Aorta (tissue), 5 donors: Measurements from ENCODE around the gene LAMTOR2. TPM values are rescaled to one million over a fixed set of nuclear protein-coding genes. Genes with fewer than 3 reads are reported as not detected.
A peak's percentile ranks its signal among the peaks of the same experiment; 100 is the strongest.

ENCODE experiments used
- ATAC-seq: fragments of 200-7000 bp; cut with Tn5 transposase; one replicate; pipeline ENCODE4 v1.9.1; 2022; ENCODE audit warnings: moderate library complexity; ENCODE audit not compliant: low FRiP score
- DNase-seq, 2 donors: peaks; one replicate each; pipeline ENCODE4 v3.0.0-alpha.2; 2020
- H3K27ac ChIP-seq, 2 donors: one replicate each; pipeline ENCODE4 v1.5.1; 2013; ENCODE audit warnings: low read length in 2 of 2, mild to moderate bottlenecking in 2 of 2, moderate library complexity in 2 of 2, control low read depth in 1 of 2, inconsistent platforms in 1 of 2, low read depth in 1 of 2
- H3K27me3 ChIP-seq, 2 donors: one replicate each; pipeline ENCODE4 v1.6.1; 2013; ENCODE audit warnings: control low read depth in 1 of 2, low read length in 1 of 2, mild to moderate bottlenecking in 1 of 2, moderate library complexity in 1 of 2; ENCODE audit not compliant: insufficient read depth in 2 of 2, control insufficient read depth in 1 of 2
- H3K36me3 ChIP-seq, 2 donors: one replicate each; pipeline ENCODE4 v1.6.1; 2013; ENCODE audit warnings: control low read depth in 1 of 2, low read length in 1 of 2, mild to moderate bottlenecking in 1 of 2; ENCODE audit not compliant: insufficient read depth in 2 of 2, control insufficient read depth in 1 of 2
- H3K4me1 ChIP-seq, 2 donors: one replicate each; pipeline ENCODE4 v1.6.1; 2013; ENCODE audit warnings: low read length in 2 of 2, control low read depth in 1 of 2, mild to moderate bottlenecking in 1 of 2, moderate library complexity in 1 of 2; ENCODE audit not compliant: insufficient read depth in 2 of 2, control insufficient read depth in 1 of 2
- H3K4me3 ChIP-seq, 2 donors: one replicate each; pipeline ENCODE4 v1.5.1; 2013; ENCODE audit warnings: low read length in 2 of 2, control low read depth in 1 of 2, mild to moderate bottlenecking in 1 of 2
- H3K9me3 ChIP-seq: one replicate; pipeline ENCODE4 v1.6.1; 2013; ENCODE audit warnings: mild to moderate bottlenecking, low read length; ENCODE audit not compliant: control insufficient read depth
- WGBS, 2 donors: extraction: QIAGEN DNeasy Blood & Tissue Kit; methylation state at CpG; one replicate each; pipeline ENCODE4 v1.1.7; 2013; 5-methylcytosine and 5-hydroxymethylcytosine counted together
- intact Hi-C, 2 donors: fragments of 100-400 bp; cut with DNase I; formaldehyde crosslinking; loops; one replicate each; pipeline versions ENCODE4 v1.14.2 to v1.15.0; 2022
- polyA plus RNA-seq, 2 donors: library from polyadenylated mRNA; stranded (reverse); fragments of 200-250 nt; gene quantifications; one replicate each; pipeline ENCODE4 v1.2.3, GENCODE V29; 2013
- total RNA-seq, 2 donors: library from RNA; stranded (reverse); fragmentation: NEBNext Ultra II Directional; extraction: Animal tissue kit (Norgen Biotek cat#: 25700); gene quantifications; one replicate each; pipeline ENCODE4 v1.2.1, GENCODE V29; 2021
- donor health status: healthy with polysubstance abuse.
- donor health status: Bipolar disorder and iron deficiency.
- donor health status: DM: no; HTN: no; CAD: no.
- donor health status: DM: no; HTN: no; CAD: no.
- donor health status: DM: yes; HTN: yes; CAD: no.

LAMTOR2 gene
- total and polyA plus RNA-seq, 4 donors: 31.6 to 129 (median 59.7) TPM

DNA sequence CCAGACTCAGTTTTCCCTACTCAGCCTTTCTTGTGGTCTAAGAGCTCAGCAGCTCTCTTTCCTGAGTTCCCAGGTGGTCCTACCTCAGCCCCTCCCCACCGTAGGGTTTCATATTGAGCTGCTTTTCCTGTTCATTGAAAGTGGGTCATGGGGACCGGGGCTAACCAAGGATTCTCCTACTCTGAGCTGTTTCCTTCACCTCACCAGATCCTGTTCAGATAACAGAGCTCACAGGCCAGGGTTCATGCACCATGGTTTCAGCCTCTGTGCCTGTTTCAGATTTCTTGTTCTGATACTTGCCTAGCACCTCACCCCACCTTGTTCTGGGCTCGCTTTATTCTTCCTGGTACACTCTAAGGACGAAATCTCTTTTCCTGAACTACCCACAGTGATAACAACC, 9.5 kb upstream of the LAMTOR2 start:
- DNase-seq (no peak), ATAC-seq (no peak)
- 93 to 94% methylated on average over 4 of the region's 4 CpGs for WGBS, 2 donors
- Histone ChIP-seq H3K27me3 (no peaks in the 10 kb centered on the region), H3K9me3 (no peaks in the 10 kb centered on the region), H3K36me3 (peaks cover 0 to 4% of the 10 kb centered on the region in 2 donors), H3K4me1 (no peaks in the 10 kb centered on the region), H3K27ac (no peak overlapping the region), H3K4me3 (no peak overlapping the region)
- intact Hi-C loops: no loop called here

- 68 to 69% methylated on average over 3 of the region's 3 CpGs for WGBS, 2 donors
- intact Hi-C loops: no loop called here
- H3K36me3 ChIP-seq: no peaks in the 10 kb centered on the region
- H3K4me3 ChIP-seq: no peak overlapping the region
- no peaks in the 10 kb centered on the region for H3K4me1 ChIP-seq
- no peak for ATAC-seq
- no peaks in the 10 kb centered on the region for H3K9me3 ChIP-seq
- H3K27me3 ChIP-seq: no peaks in the 10 kb centered on the region
- no peak for DNase-seq
- no peak overlapping the region for H3K27ac ChIP-seq
Observed at GRCh38 chr1:156048663-156049258, 5.8 kb upstream of the LAMTOR2 start.

DNA sequence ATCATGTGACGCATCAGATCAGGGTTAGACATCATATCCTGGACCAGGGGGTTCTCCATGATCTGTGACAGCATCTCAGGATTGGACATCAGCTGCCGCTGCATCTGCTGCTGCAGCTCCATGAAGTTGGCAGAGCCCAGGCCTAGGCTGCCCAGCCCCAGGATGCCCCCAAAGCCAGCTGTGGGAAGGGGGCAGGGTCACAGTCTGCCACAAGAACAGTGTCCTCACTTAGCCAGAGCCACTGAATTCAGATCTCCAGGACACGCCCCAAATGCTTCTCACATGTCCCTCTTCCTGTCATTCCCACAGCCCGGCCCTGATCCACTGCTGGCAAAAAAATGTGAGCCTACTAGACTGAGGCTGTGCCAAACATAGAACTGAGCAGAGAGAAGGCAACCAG, 4.2 kb upstream of the LAMTOR2 start:
- intact Hi-C loops: no loop called here

GRCh38 chr1:156051011-156051725, 3.4 kb upstream of the LAMTOR2 start:
- intact Hi-C loops: no loop called here
- DNase-seq: no peak
- no peak overlapping the region for H3K27ac ChIP-seq
- WGBS, 2 donors: 88% methylated on average over 5 to 7 of the region's 7 CpGs
- no peak for ATAC-seq
- H3K27me3 ChIP-seq: no peaks in the 10 kb centered on the region
- H3K36me3 ChIP-seq: no peaks in the 10 kb centered on the region
- H3K9me3 ChIP-seq: no peaks in the 10 kb centered on the region
- no peak overlapping the region for H3K4me3 ChIP-seq
- no peaks in the 10 kb centered on the region for H3K4me1 ChIP-seq

More for the DNA sequence above, 4.2 kb upstream of the LAMTOR2 start:
- no peak overlapping the region for H3K27ac ChIP-seq
- H3K27me3 ChIP-seq: no peaks in the 10 kb centered on the region
- ATAC-seq (no peak), DNase-seq (no peak)
- no peaks in the 10 kb centered on the region for H3K4me1 ChIP-seq
- no peak overlapping the region for H3K4me3 ChIP-seq
- H3K36me3 ChIP-seq: no peaks in the 10 kb centered on the region
- H3K9me3 ChIP-seq: no peaks in the 10 kb centered on the region
- WGBS, 2 donors: 70 to 78% methylated on average over 4 of the region's 4 CpGs

DNA sequence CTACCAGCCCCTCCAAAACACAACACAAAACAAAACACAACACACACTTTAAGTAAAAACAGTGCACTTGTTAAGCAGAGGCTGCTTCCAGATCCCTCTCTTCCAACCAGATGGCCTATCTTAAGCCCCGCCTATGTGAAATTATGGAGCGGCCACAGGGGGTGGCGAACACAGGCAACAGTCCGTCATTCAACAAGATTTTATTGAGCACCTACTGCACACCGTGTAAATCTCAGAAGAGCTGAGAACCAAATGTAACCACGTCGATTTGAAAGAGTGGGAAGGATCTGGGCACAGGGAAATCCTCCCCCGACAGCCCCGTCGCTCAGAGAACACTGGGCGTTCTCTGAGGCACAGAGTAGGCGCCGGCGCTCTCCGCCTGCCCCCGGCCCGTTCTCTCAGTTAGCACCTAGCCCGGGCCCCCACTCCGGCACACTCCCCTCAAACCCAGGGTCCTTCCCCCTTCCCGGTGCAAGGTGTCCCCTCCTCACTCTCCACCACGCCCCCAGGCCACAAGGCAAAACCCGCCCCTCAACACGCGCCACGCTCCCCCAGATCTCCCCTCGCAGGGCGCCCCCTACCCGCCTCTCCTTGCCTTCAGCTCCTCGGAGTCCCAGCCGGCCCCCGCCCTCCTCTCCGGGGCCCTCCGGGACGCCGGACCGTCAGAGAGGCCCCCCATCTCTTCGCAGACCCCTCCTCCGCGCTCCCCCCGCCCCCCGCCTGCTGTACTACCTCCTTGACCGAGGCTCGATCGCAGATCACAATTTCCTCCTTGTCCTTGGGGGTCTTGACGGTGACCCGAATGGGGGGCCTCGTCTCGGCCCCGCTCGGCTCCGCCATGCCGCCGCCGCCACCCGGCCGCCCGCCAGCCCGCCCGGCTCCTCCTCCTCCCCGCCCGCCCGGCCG, 1.5 kb upstream of the LAMTOR2 start:
- no peaks in the 10 kb centered on the region for H3K27me3 ChIP-seq
- WGBS, 2 donors: 1% methylated on average over 42 to 63 of the region's 63 CpGs
- H3K4me3 ChIP-seq: peak overlapping the region; percentile 63 to 66
- H3K4me1 ChIP-seq: no peaks in the 10 kb centered on the region
- DNase-seq: peak; percentile 73 to 87
- peak overlapping the region in 1 of 2 donors; percentile 20 for H3K27ac ChIP-seq
- peak; percentile 6 for ATAC-seq
- intact Hi-C loops: no loop called here
- no peaks in the 10 kb centered on the region for H3K9me3 ChIP-seq
- H3K36me3 ChIP-seq: no peaks in the 10 kb centered on the region

GRCh38 chr1:156053768-156054499, 648 bp upstream of the LAMTOR2 start, which contains the start of gene UBQLN4:
Gene UBQLN4, minus strand, starts transcription at chr1:156053798. Its CDS starts 97 bp downstream, at chr1:156053701.
- peak within 1 kb of the TSS; percentile 29 to 82 for H3K27ac ChIP-seq
- peak within 1 kb of the TSS; percentile 69 to 77 for H3K4me3 ChIP-seq
- intact Hi-C loops: no loop called here
- DNase-seq: peak; percentile 93 to 94
- H3K27me3 ChIP-seq: no peaks in the 10 kb centered on the region
- H3K4me1 ChIP-seq: no peaks in the 10 kb centered on the region
- ATAC-seq: peak; percentile 91
- H3K36me3 ChIP-seq: no peaks in the 10 kb centered on the region
- 0% methylated on average over 33 to 49 of the region's 49 CpGs for whole genome bisulfite sequencing, 2 donors
- no peaks in the 10 kb centered on the region for H3K9me3 ChIP-seq

GRCh38 chr1:156055281-156056048, 883 bp downstream of the LAMTOR2 start:
- H3K27ac ChIP-seq: peak overlapping the region in 1 of 2 donors; percentile 20
- ATAC-seq: no peak
- H3K27me3 ChIP-seq: no peaks in the 10 kb centered on the region
- intact Hi-C loops: no loop called here
- WGBS, 2 donors: 23 to 25% methylated on average over 17 of the region's 17 CpGs
- H3K36me3 ChIP-seq: no peaks in the 10 kb centered on the region
- no peak for DNase-seq
- H3K9me3 ChIP-seq: no peaks in the 10 kb centered on the region
- peak overlapping the region; percentile 8 to 69 for H3K4me3 ChIP-seq
- no peaks in the 10 kb centered on the region for H3K4me1 ChIP-seq
